DND-41 (cell line): ENCODE data around the gene LMAN2.

ENCODE experiments used
- EZH2 ChIP-seq: IDR thresholded peaks from 3 replicates; pipeline ENCODE4 v1.6.1; 2012; ENCODE audit warnings: borderline replicate concordance, low read depth, mild to moderate bottlenecking, moderate library complexity, low read length, inconsistent platforms; ENCODE audit not compliant: severe bottlenecking
- TF ChIP-seq, protein P1 (sequence below): IDR thresholded peaks from 2 replicates; pipeline ENCODE4 v1.5.1; 2012; ENCODE audit warnings: borderline replicate concordance, low read length, moderate library complexity, mild to moderate bottlenecking; ENCODE audit not compliant: poor library complexity, severe bottlenecking; ENCODE audit errors: extremely low read depth

DNA sequence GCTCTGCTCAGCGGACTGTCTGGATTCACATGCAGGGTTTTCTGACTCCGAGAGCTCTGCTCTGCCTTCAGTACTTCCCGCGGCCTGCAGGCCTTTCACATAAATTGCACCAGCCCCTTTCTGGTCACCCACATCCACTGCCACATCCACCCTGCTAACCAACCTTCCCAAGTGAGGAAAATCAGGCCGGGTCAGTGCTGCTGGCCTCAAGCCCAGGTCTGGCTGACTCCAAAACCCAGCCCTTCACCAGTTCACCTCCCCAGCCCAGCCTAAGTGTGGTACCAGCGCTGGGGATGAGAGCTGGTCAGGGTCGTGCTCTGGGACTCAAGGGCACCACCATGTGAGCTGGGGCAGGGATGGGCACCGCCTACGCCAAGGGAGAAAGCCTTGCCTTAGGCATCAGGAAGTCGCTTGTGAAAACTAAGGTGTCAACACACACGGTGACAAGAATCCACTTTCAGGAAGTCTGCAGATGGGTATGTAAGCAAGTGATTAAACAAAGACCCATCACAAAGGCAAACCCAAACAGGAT, 12.3 kb downstream of the LMAN2 start:
- no peak for TF ChIP-seq EZH2
- TF ChIP-seq, protein P1, sequence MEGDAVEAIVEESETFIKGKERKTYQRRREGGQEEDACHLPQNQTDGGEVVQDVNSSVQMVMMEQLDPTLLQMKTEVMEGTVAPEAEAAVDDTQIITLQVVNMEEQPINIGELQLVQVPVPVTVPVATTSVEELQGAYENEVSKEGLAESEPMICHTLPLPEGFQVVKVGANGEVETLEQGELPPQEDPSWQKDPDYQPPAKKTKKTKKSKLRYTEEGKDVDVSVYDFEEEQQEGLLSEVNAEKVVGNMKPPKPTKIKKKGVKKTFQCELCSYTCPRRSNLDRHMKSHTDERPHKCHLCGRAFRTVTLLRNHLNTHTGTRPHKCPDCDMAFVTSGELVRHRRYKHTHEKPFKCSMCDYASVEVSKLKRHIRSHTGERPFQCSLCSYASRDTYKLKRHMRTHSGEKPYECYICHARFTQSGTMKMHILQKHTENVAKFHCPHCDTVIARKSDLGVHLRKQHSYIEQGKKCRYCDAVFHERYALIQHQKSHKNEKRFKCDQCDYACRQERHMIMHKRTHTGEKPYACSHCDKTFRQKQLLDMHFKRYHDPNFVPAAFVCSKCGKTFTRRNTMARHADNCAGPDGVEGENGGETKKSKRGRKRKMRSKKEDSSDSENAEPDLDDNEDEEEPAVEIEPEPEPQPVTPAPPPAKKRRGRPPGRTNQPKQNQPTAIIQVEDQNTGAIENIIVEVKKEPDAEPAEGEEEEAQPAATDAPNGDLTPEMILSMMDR = no peak
